Chondrocyte (in vitro differentiated cells): ENCODE results near the gene NHEJ1. TPM values are rescaled to one million over a fixed set of nuclear protein-coding genes. Genes with fewer than 3 reads are reported as not detected.

Source experiments
- DNase-seq: peaks from one replicate; pipeline ENCODE4 v3.0.0; 2021; ENCODE audit warnings: mixed read lengths, low spot score
- H3K27ac Mint-ChIP-seq: one replicate; pipeline ENCODE4 v1.8.0; 2021; ENCODE audit warnings: mild to moderate bottlenecking, moderate library complexity, mixed read lengths; ENCODE audit not compliant: unreplicated experiment
- H3K27me3 Mint-ChIP-seq: 2 replicates; pipeline ENCODE4 v1.8.0; 2021; ENCODE audit warnings: low read depth, mixed read lengths
- H3K36me3 Mint-ChIP-seq: 2 replicates; pipeline ENCODE4 v1.8.0; 2021; ENCODE audit warnings: low read depth, mixed read lengths
- H3K4me1 Mint-ChIP-seq: 2 replicates; pipeline ENCODE4 v1.8.0; 2021; ENCODE audit warnings: low read depth, mild to moderate bottlenecking, mixed read lengths
- H3K4me3 Mint-ChIP-seq: one replicate; pipeline ENCODE4 v1.8.0; 2021; ENCODE audit warnings: mild to moderate bottlenecking, moderate library complexity, mixed read lengths; ENCODE audit not compliant: unreplicated experiment
- H3K9me3 Mint-ChIP-seq: 2 replicates; pipeline ENCODE4 v1.8.0; 2021; ENCODE audit warnings: low read depth, mixed read lengths
- CTCF ChIP-seq: fragments of 200-600 bp; sonication (generic); IDR thresholded peaks from 2 replicates; pipeline ENCODE4 v1.5.0; 2021; ENCODE audit warnings: antibody characterized with exemption, mild to moderate bottlenecking, moderate library complexity
- total RNA-seq: library from RNA; stranded (reverse); gene quantifications from 3 replicates; pipeline ENCODE4 v1.2.1, GENCODE V29; 2021

Gene NHEJ1
- total RNA-seq, 1 donor from 2014 or later: 13.3 TPM

GRCh38 chr2:219129589-219129988, 31.0 kb downstream of the NHEJ1 start:
- Mint-ChIP-seq H3K4me3 (no peak overlapping the region), H3K27me3 (no peaks in the 10 kb centered on the region), H3K4me1 (peaks cover 10% of the 10 kb centered on the region)

GRCh38 chr2:219128396-219128795, 32.2 kb downstream of the NHEJ1 start:
- TF ChIP-seq CTCF: no peak
- no peak for DNase-seq
- Mint-ChIP-seq H3K9me3 (no peaks in the 10 kb centered on the region), H3K36me3 (peaks cover 4% of the 10 kb centered on the region), H3K27me3 (no peaks in the 10 kb centered on the region), H3K27ac (no peak overlapping the region), H3K4me1 (peaks cover 19% of the 10 kb centered on the region), H3K4me3 (no peak overlapping the region)

More at GRCh38 chr2:219129589-219129988, 31.0 kb downstream of the NHEJ1 start:
- TF ChIP-seq CTCF: no peak
- Mint-ChIP-seq H3K36me3 (peaks cover 9% of the 10 kb centered on the region), H3K27ac (no peak overlapping the region), H3K9me3 (no peaks in the 10 kb centered on the region)
- no peak for DNase-seq

- Mint-ChIP-seq H3K4me3 (no peak overlapping the region), H3K27ac (no peak overlapping the region), H3K27me3 (no peaks in the 10 kb centered on the region), H3K4me1 (peaks cover 19% of the 10 kb centered on the region), H3K9me3 (no peaks in the 10 kb centered on the region), H3K36me3 (no peaks in the 10 kb centered on the region)
- no peak for TF ChIP-seq CTCF
- no peak for DNase-seq
Observed at GRCh38 chr2:219127037-219127635, 33.5 kb downstream of the NHEJ1 start.

GRCh38 chr2:219126555-219126954, 34.1 kb downstream of the NHEJ1 start:
- no peak overlapping the region for H3K4me3 Mint-ChIP-seq
- H3K9me3 Mint-ChIP-seq: no peaks in the 10 kb centered on the region
- no peak overlapping the region for H3K27ac Mint-ChIP-seq
- no peaks in the 10 kb centered on the region for H3K36me3 Mint-ChIP-seq
- no peak for DNase-seq
- no peaks in the 10 kb centered on the region for H3K27me3 Mint-ChIP-seq
- peaks cover 19% of the 10 kb centered on the region for H3K4me1 Mint-ChIP-seq
- TF ChIP-seq CTCF: no peak

- Mint-ChIP-seq H3K4me1 (peaks cover 19% of the 10 kb centered on the region), H3K4me3 (no peak overlapping the region), H3K9me3 (no peaks in the 10 kb centered on the region), H3K27ac (no peak overlapping the region), H3K36me3 (no peaks in the 10 kb centered on the region), H3K27me3 (no peaks in the 10 kb centered on the region)
- TF ChIP-seq CTCF: no peak
- DNase-seq: no peak
Observed at GRCh38 chr2:219125886-219126270, 34.7 kb downstream of the NHEJ1 start.
